HepG2 (cell line): ENCODE measurements around the gene SLC2A4. TPM values are rescaled to one million over a fixed set of nuclear protein-coding genes. Genes with fewer than 3 reads are reported as not detected.

ENCODE experiments used
- ATAC-seq: fragments of 200-7000 bp; cut with Tn5 transposase; 3 replicates; pipeline ENCODE4 v1.9.1; 2020; ENCODE audit warnings: mild to moderate bottlenecking, moderate library complexity
- BruUV-seq: library from RNA; stranded (reverse); fragments of 400-500 nt; replicated peaks from 2 replicates; lab custom pipeline; 2021; lab: Mats Ljungman, UMichigan
- CTCF ChIA-PET: fragments of 300-600 bp; formaldehyde crosslinking; extraction: SDS; loops from one replicate; lab custom pipeline; 2021; ENCODE audit warnings: low total read pairs, inconsistent platforms, low intra/inter-chr PET ratio; lab: Yijun Ruan, JAX
- POLR2A ChIA-PET: fragments of 350-600 bp; sonication (Branson Sonifier 250); formaldehyde crosslinking; loops from one replicate; lab custom pipeline; 2020; ENCODE audit warnings: antibody characterized with exemption, inconsistent platforms; lab: Yijun Ruan, JAX
- DNase-seq: peaks from one replicate; pipeline ENCODE4 v3.0.0-alpha.2; 2015; ENCODE audit warnings: low spot score
- FAIRE-seq: peaks from 3 replicates; lab custom pipeline; 2011; peaks lifted over from hg19 to GRCh38; lab: Jason Lieb, UNC
- H2AFZ ChIP-seq: one replicate; pipeline ENCODE4 v1.6.1; 2011; ENCODE audit warnings: low read length, inconsistent platforms
- H3K27ac ChIP-seq: fragments of 300-600 bp; 3 replicates; pipeline ENCODE4 v1.8.0; 2011; ENCODE audit warnings: mixed run types, mild to moderate bottlenecking, mixed read lengths, low read length, inconsistent platforms; ENCODE audit not compliant: insufficient read depth; ENCODE audit errors: extremely low read length
- H3K27me3 ChIP-seq, 2 experiments: fragments of 200-600 bp in 1 of 2; 2 replicates in 1 of 2; 3 replicates in 1 of 2; pipeline versions ENCODE4 v1.6.0 to v1.8.0; 2011; ENCODE audit warnings: low read length in 2 of 2, mild to moderate bottlenecking in 2 of 2, moderate library complexity in 2 of 2, inconsistent platforms in 1 of 2; ENCODE audit not compliant: insufficient read depth in 2 of 2, control insufficient read depth in 1 of 2
- H3K36me3 ChIP-seq, 2 experiments: fragments of 200-600 bp in 1 of 2; replicated peaks in 1 of 2; 2 replicates in 1 of 2; 3 replicates in 1 of 2; pipeline versions ENCODE4 v1.5.1 to v1.8.0; 2011; ENCODE audit warnings: low read length in 2 of 2, inconsistent platforms in 1 of 2; ENCODE audit not compliant: insufficient read depth in 2 of 2, control insufficient read depth in 1 of 2
- H3K4me1 ChIP-seq: 2 replicates; pipeline ENCODE4 v1.5.1; 2012; ENCODE audit warnings: low read length, inconsistent platforms; ENCODE audit not compliant: insufficient read depth
- H3K4me2 ChIP-seq: 2 replicates; pipeline ENCODE4 v1.6.0; 2011; ENCODE audit warnings: low read depth, low read length, inconsistent platforms
- H3K4me3 ChIP-seq, 3 experiments: fragments of 200-600 bp in 1 of 3; sonication (generic), shearing (Covaris generic) in 1 of 3; replicated peaks in 1 of 3; 2 replicates each; pipeline ENCODE4 v1.5.1; 2011 to 2016; ENCODE audit warnings: low read length in 3 of 3, inconsistent platforms in 2 of 3, low read depth in 2 of 3, mild to moderate bottlenecking in 2 of 3, control low read depth in 1 of 3, mixed read lengths in 1 of 3; ENCODE audit not compliant: insufficient read depth in 1 of 3
- H3K79me2 ChIP-seq: one replicate; pipeline ENCODE4 v1.6.1; 2011; ENCODE audit warnings: low read length, inconsistent platforms; ENCODE audit not compliant: insufficient read depth
- H3K9ac ChIP-seq: 2 replicates; pipeline ENCODE4 v1.6.0; 2011; ENCODE audit warnings: mild to moderate bottlenecking, low read depth, low read length, inconsistent platforms; ENCODE audit not compliant: insufficient read depth
- H3K9me3 ChIP-seq: 2 replicates; pipeline ENCODE4 v1.5.1; 2012; ENCODE audit warnings: mild to moderate bottlenecking, low read length
- H4K20me1 ChIP-seq: 2 replicates; pipeline ENCODE4 v1.6.0; 2011; ENCODE audit warnings: inconsistent platforms, mild to moderate bottlenecking, low read length, moderate library complexity; ENCODE audit not compliant: insufficient read depth
- BRCA1 ChIP-seq: sonication (generic); formaldehyde crosslinking; IDR thresholded peaks from 2 replicates; pipeline ENCODE4 v1.4.0; 2020; ENCODE audit warnings: missing genetic modification reagents
- FOSL1 ChIP-seq: sonication (generic); formaldehyde crosslinking; IDR thresholded peaks from 2 replicates; pipeline ENCODE4 v1.9.0; 2021; ENCODE audit warnings: missing genetic modification reagents, borderline replicate concordance
- KDM5A ChIP-seq: fragments of 200-600 bp; sonication (generic); IDR thresholded peaks from 2 replicates; pipeline ENCODE4 v1.7.0; 2018; ENCODE audit warnings: antibody characterized with exemption, mild to moderate bottlenecking, low read length, borderline replicate concordance
- NR2F1 ChIP-seq, 2 experiments: fragments of 450-650 bp in 1 of 2; formaldehyde crosslinking in 1 of 2; IDR thresholded peaks; 2 replicates each; pipeline versions ENCODE4 v1.5.0 to v1.6.1; 2016 to 2020; ENCODE audit warnings: mild to moderate bottlenecking in 1 of 2, missing compliant biosample characterization in 1 of 2, missing genetic modification reagents in 1 of 2, moderate library complexity in 1 of 2
- PREB ChIP-seq: sonication (generic); formaldehyde crosslinking; IDR thresholded peaks from 2 replicates; pipeline ENCODE4 v1.4.0; 2020; ENCODE audit warnings: missing genetic modification reagents
- PRMT3 ChIP-seq: sonication (generic); formaldehyde crosslinking; IDR thresholded peaks from 2 replicates; pipeline ENCODE4 v1.8.1; 2022; ENCODE audit warnings: low read depth, mild to moderate bottlenecking, moderate library complexity, missing genetic modification reagents, borderline replicate concordance
- RERE ChIP-seq: IDR thresholded peaks from 2 replicates; pipeline ENCODE4 v1.6.1; 2016; ENCODE audit warnings: low read depth, missing genetic modification reagents, missing compliant biosample characterization
- SRSF1 ChIP-seq: fragments of 200-400 bp; formaldehyde crosslinking; optimal IDR thresholded peaks from 2 replicates; pipeline ENCODE3; 2017; ENCODE audit warnings: mild to moderate bottlenecking, low read depth, low read length, moderate library complexity
- U2AF1 ChIP-seq: fragments of 200-400 bp; formaldehyde crosslinking; optimal IDR thresholded peaks from 2 replicates; pipeline ENCODE3; 2017; ENCODE audit warnings: mild to moderate bottlenecking, low read depth, low read length
- ZNF18 ChIP-seq: sonication (generic); formaldehyde crosslinking; IDR thresholded peaks from 2 replicates; pipeline ENCODE4 v1.8.0; 2022; ENCODE audit warnings: mild to moderate bottlenecking, missing genetic modification reagents; ENCODE audit not compliant: insufficient replicate concordance
- ZNF350 ChIP-seq: sonication (generic); formaldehyde crosslinking; IDR thresholded peaks from 2 replicates; pipeline ENCODE4 v1.4.0; 2020; ENCODE audit warnings: mild to moderate bottlenecking, low read depth, missing genetic modification reagents, borderline replicate concordance
- WGBS: methylation state at CpG from one replicate; pipeline ENCODE4 v1.1.6; 2017; ENCODE audit warnings: low lambda C conversion rate; 5-methylcytosine and 5-hydroxymethylcytosine counted together
- in situ Hi-C: cut with HindIII; loops from 2 replicates; pipeline ENCODE4 v1.10.0; 2017; ENCODE audit warnings: low pct_unique_long_range_greater_than_20kb; ENCODE audit not compliant: extremely low pct_ligation_motif_present
- intact Hi-C: fragments of 100-400 bp; cut with micrococcal nuclease; formaldehyde crosslinking; loops from one replicate; pipeline ENCODE4 v1.10.0; 2022; ENCODE audit not compliant: unreplicated experiment
- polyA plus RNA-seq, 8 experiments: library from polyadenylated mRNA; depleted of rRNA in 3 of 8; stranded (reverse) in 7 of 8; unstranded in 1 of 8; fragments of >200 nt; fragmentation: Illumina TruSeq in 4 of 8; extraction: Trizol in 4 of 8; gene quantifications; 2 replicates each; pipeline versions ENCODE4 v1.2.1 to v1.2.3, GENCODE V29; 2011 to 2016; ENCODE audit warnings: low read depth in 4 of 8, missing spikeins in 1 of 8, mixed read lengths in 1 of 8; ENCODE audit not compliant: insufficient read depth in 1 of 8
- total RNA-seq, 5 experiments: library from RNA; depleted of rRNA; stranded (reverse); fragments of >200 nt; fragmentation: Illumina TruSeq; extraction: Trizol; gene quantifications; 2 replicates each; pipeline ENCODE4 v1.2.3, GENCODE V29; 2016; ENCODE audit warnings: low read depth in 1 of 5
- TF ChIP-seq, protein P1 (sequence below): sonication (generic); formaldehyde crosslinking; IDR thresholded peaks from 2 replicates; pipeline ENCODE4 v1.4.0; 2020; ENCODE audit warnings: mild to moderate bottlenecking, missing genetic modification reagents

SLC2A4 gene
- total and polyA plus RNA-seq, 2 of the 13 experiments (the other 11 are each of a cell fraction or from before 2014, with no cell fraction given), result 4.9 to 5.8 TPM

GRCh38 chr17:7242717-7243452 is 38.6 kb upstream of the SLC2A4 start:
- ChIA-PET POLR2A (interaction anchor here (0.7 to 4.3 kb wide), 16 partner anchors 8 to 207 kb away, joined by 3 to 35 read pairs (median 6); partner anchors contain the start of genes ACADVL, ASGR1, ASGR2 and CTDNEP1), CTCF (interaction anchor here (1.6 kb wide), 1 partner anchor 53 kb away, joined by 11 read pairs; no protein-coding TSS in a partner anchor)
- Histone ChIP-seq H3K27ac (peak overlapping the region; percentile 86), H3K4me3 (peak overlapping the region; percentile 61 to 85 (median 68)), H3K9ac (peak overlapping the region; percentile 92), H3K9me3 (no peaks in the 10 kb centered on the region), H3K36me3 (peaks cover 5 to 27% of the 10 kb centered on the region in 2 experiments; a peak in 4 of 5 replicates), H3K4me2 (peak overlapping the region; percentile 97), H3K4me1 (peaks cover 23% of the 10 kb centered on the region), H4K20me1 (no peaks in the 10 kb centered on the region), H3K79me2 (peaks cover 41% of the 10 kb centered on the region), H3K27me3 (no peaks in the 10 kb centered on the region; a peak in 1 of 5 replicates), H2AFZ (peak overlapping the region; percentile 73)
- in situ Hi-C loops (no loop called here), intact Hi-C loops (loop anchor here (5.0 kb wide), 1 partner anchor 39 kb away; the partner anchor contains the start of gene SLC2A4)
- peak; percentile 92 for DNase-seq
- WGBS, result 22% methylated on average over 26 of the region's 49 CpGs
- ATAC-seq, result peak; percentile 58
- no TSS peak for BruUV-seq
- no peak for FAIRE-seq
- no peak for TF ChIP-seq U2AF1
- no peak for TF ChIP-seq BRCA1 (CRISPR knock-in tag)
- TF ChIP-seq RERE (CRISPR knock-in tag), result 0 out of 2 replicates have a peak, but pooled peaks have one; percentile 48
- TF ChIP-seq ZNF350 (CRISPR knock-in tag), result peak; percentile 41; the same call in 1 of the 2 replicates
- peak; percentile 23 for TF ChIP-seq SRSF1
- no peak for TF ChIP-seq PRMT3 (CRISPR knock-in tag)
- peak; percentile 58 for TF ChIP-seq ZNF18 (CRISPR knock-in tag)
- no peak for TF ChIP-seq NR2F1 (CRISPR knock-in tag; IDR thresholded peaks at IDR 0.05)
- TF ChIP-seq PREB (CRISPR knock-in tag), result no peak
- TF ChIP-seq FOSL1 (CRISPR knock-in tag), result no peak
- peak; percentile 92 for TF ChIP-seq KDM5A
- TF ChIP-seq, protein P1, sequence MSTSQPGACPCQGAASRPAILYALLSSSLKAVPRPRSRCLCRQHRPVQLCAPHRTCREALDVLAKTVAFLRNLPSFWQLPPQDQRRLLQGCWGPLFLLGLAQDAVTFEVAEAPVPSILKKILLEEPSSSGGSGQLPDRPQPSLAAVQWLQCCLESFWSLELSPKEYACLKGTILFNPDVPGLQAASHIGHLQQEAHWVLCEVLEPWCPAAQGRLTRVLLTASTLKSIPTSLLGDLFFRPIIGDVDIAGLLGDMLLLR (CRISPR knock-in tag), result no peak
